Left renal pelvis (tissue), 4 donors: ENCODE results near the gene JUNB. TPM values are rescaled to one million over a fixed set of nuclear protein-coding genes. Genes with fewer than 3 reads are reported as not detected.

ENCODE experiments used
- DNase-seq, 4 donors: peaks; one replicate each; pipeline ENCODE4 v3.0.0-alpha.2; 2013; ENCODE audit warnings: low read depth in 4 of 4, low spot score in 3 of 4
- polyA plus RNA-seq, 4 donors: library from polyadenylated mRNA; unstranded; fragments of 120-200 nt; gene quantifications; one replicate each; pipeline ENCODE4 v1.2.1, GENCODE V29; 2013; ENCODE audit not compliant: insufficient read length in 4 of 4

Gene JUNB
- 100 to 1,000 TPM in 1 of 4 donors, 10 to 100 TPM in 3; 13.8 to 678 (median 32.3) TPM for polyA plus RNA-seq

GRCh38 chr19:12791345-12792050, at the start of gene JUNB:
JUNB (plus strand) TSS chr19:12791486; CDS start chr19:12791772, 286 bp downstream.
- peak in 2 of 4 donors; percentile 80 to 85 for DNase-seq

GRCh38 chr19:12745166-12745897, 46.0 kb upstream of the JUNB start:
- no peak for DNase-seq

- no peak for DNase-seq
Measured at GRCh38 chr19:12748489-12748888, 42.8 kb upstream of the JUNB start.

- DNase-seq: no peak
Measured at GRCh38 chr19:12749938-12750521, 41.3 kb upstream of the JUNB start.

- no peak for DNase-seq
Measured at GRCh38 chr19:12750851-12751250, 40.4 kb upstream of the JUNB start.

GRCh38 chr19:12751635-12752034, 39.7 kb upstream of the JUNB start, which contains the start of gene BEST2:
BEST2 (plus strand) TSS chr19:12751791; CDS start chr19:12752593, 802 bp downstream.
- no peak for DNase-seq

GRCh38 chr19:12752056-12752781, 39.1 kb upstream of the JUNB start:
- no peak for DNase-seq

- DNase-seq: no peak
Measured at GRCh38 chr19:12754465-12755196, 36.7 kb upstream of the JUNB start.

GRCh38 chr19:12756150-12756883, 35.0 kb upstream of the JUNB start:
- DNase-seq: no peak

GRCh38 chr19:12757544-12758274, 33.6 kb upstream of the JUNB start:
- DNase-seq: peak in 1 of 4 donors; percentile 38

GRCh38 chr19:12759686-12760085, 31.6 kb upstream of the JUNB start:
- DNase-seq: no peak

GRCh38 chr19:12763100-12763499, 28.2 kb upstream of the JUNB start:
- no peak for DNase-seq

- DNase-seq: no peak
Measured at GRCh38 chr19:12764698-12765097, 26.6 kb upstream of the JUNB start.

GRCh38 chr19:12766051-12766521, 25.2 kb upstream of the JUNB start:
- DNase-seq: no peak

- no peak for DNase-seq
Measured at GRCh38 chr19:12767150-12767549, 24.1 kb upstream of the JUNB start.

- DNase-seq: no peak
Measured at GRCh38 chr19:12767666-12768065, 23.6 kb upstream of the JUNB start.

GRCh38 chr19:12769689-12770088, 21.6 kb upstream of the JUNB start:
- no peak for DNase-seq

- DNase-seq: no peak
Measured at GRCh38 chr19:12770922-12771321, 20.4 kb upstream of the JUNB start.

GRCh38 chr19:12772323-12772722, 19.0 kb upstream of the JUNB start:
- no peak for DNase-seq
